NCI-H2196 (cell line): Measurements from ENCODE around the gene NOP10.
"Not testable (repeated sequence)": the region's sequence is repeated elsewhere in the genome, so short reads cannot be mapped to it uniquely, and the experiment has no call there.

ENCODE experiments used
- DNase-seq: peaks from one replicate; lab custom pipeline; 2025; ENCODE audit not compliant: unreplicated experiment; lab: John Stamatoyannopoulos, UW

The NOP10 gene

GRCh38 chr15:34342737-34343575, at the start of gene NOP10, which contains the start of gene NUTM1:
NOP10 (minus strand) TSS chr15:34343136; CDS start chr15:34343073, 63 bp downstream.
NUTM1 (plus strand) TSS chr15:34343315; CDS start chr15:34343697, 382 bp downstream.
- peak; percentile 65 for DNase-seq

- DNase-seq: not testable (repeated sequence)
Measured at GRCh38 chr15:34389594-34390086, 46.7 kb upstream of the NOP10 start.

- DNase-seq: not testable (repeated sequence)
Measured at GRCh38 chr15:34381829-34382521, 39.0 kb upstream of the NOP10 start.

- DNase-seq: not testable (repeated sequence)
Measured at GRCh38 chr15:34380491-34380890, 37.6 kb upstream of the NOP10 start.

GRCh38 chr15:34376856-34377255, 33.9 kb upstream of the NOP10 start:
- DNase-seq: no peak

GRCh38 chr15:34375541-34375940, 32.6 kb upstream of the NOP10 start:
- not testable (repeated sequence) for DNase-seq

- no peak for DNase-seq
Measured at GRCh38 chr15:34374816-34375215, 31.9 kb upstream of the NOP10 start.

- DNase-seq: no peak
Measured at GRCh38 chr15:34373951-34374350, 31.0 kb upstream of the NOP10 start.

- DNase-seq: no peak
Measured at GRCh38 chr15:34370643-34371042, 27.7 kb upstream of the NOP10 start.

GRCh38 chr15:34370129-34370528, 27.2 kb upstream of the NOP10 start:
- DNase-seq: no peak

GRCh38 chr15:34367101-34368081, 24.5 kb upstream of the NOP10 start, which contains the start of gene LPCAT4:
LPCAT4 (minus strand) TSS chr15:34367196; CDS start chr15:34367100, 96 bp downstream.
- peak; percentile 74 for DNase-seq

GRCh38 chr15:34366271-34367065, 23.5 kb upstream of the NOP10 start:
- peak; percentile 51 for DNase-seq

- no peak for DNase-seq
Measured at GRCh38 chr15:34365836-34366235, 22.9 kb upstream of the NOP10 start.

- no peak for DNase-seq
Measured at GRCh38 chr15:34365091-34365825, 22.3 kb upstream of the NOP10 start.

- no peak for DNase-seq
Measured at GRCh38 chr15:34364041-34364440, 21.1 kb upstream of the NOP10 start.

- no peak for DNase-seq
Measured at GRCh38 chr15:34362047-34362773, 19.3 kb upstream of the NOP10 start.

- no peak for DNase-seq
Measured at GRCh38 chr15:34361278-34361677, 18.3 kb upstream of the NOP10 start.

GRCh38 chr15:34360298-34360697, 17.4 kb upstream of the NOP10 start:
- DNase-seq: no peak
